SKM-1 (cell line): Measurements from ENCODE around the gene RNU6-9.

ENCODE experiments used
- DNase-seq: peaks from one replicate; lab custom pipeline; 2025; ENCODE audit not compliant: unreplicated experiment; lab: John Stamatoyannopoulos, UW

RNU6-9 gene

DNA sequence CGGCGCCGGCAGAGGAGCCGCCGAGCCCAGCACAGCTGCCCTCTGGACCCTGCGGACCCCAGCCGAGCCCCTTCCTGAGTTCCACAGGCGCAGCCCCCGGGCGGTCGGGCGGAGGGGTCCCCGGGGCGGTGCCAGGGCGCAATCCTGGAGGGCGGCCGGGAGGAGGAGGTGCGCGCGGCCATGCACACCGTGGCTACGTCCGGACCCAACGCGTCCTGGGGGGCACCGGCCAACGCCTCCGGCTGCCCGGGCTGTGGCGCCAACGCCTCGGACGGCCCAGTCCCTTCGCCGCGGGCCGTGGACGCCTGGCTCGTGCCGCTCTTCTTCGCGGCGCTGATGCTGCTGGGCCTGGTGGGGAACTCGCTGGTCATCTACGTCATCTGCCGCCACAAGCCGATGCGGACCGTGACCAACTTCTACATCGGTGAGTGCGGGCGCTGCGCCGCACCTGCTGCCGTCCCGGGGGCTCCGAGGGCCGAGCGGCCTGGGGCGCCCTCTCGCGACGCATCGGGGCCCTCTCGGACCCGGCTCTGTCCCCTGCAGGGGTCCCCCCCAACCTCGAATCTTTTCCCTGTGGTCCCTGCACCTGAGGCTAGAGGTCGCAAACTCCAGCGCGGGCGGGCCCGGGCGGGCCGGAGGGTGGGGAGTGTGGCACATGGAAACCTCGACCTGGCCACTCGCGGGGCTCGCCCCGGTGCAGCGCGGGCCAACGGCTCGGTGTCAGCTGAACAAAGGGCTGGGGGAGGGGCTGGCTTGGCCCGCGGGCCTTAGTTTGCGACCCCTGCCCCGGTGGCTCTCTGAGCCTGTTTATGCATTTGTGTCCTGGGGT is 24.3 kb downstream of the RNU6-9 start, which contains the start of gene KISS1R:
KISS1R (plus strand) TSS at position 11 of the 829 bp plus-strand sequence; CDS start at position 181, 170 bp downstream.
- no peak for DNase-seq

DNA sequence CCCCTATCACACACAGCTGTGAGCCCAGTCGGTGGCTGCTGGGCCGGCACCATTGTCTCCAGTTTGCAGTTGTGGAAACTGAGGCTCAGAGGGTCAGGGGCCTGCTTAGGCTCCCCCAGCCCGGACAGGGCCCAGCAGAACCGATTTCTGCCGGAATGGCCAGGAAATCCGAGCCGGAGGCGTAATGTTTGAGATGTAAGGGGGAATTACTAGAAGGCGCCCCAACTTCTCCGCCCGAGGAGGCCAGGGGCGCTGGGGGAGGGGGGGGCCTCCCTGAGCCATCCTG is 24.8 kb downstream of the RNU6-9 start:
- DNase-seq: no peak

DNA sequence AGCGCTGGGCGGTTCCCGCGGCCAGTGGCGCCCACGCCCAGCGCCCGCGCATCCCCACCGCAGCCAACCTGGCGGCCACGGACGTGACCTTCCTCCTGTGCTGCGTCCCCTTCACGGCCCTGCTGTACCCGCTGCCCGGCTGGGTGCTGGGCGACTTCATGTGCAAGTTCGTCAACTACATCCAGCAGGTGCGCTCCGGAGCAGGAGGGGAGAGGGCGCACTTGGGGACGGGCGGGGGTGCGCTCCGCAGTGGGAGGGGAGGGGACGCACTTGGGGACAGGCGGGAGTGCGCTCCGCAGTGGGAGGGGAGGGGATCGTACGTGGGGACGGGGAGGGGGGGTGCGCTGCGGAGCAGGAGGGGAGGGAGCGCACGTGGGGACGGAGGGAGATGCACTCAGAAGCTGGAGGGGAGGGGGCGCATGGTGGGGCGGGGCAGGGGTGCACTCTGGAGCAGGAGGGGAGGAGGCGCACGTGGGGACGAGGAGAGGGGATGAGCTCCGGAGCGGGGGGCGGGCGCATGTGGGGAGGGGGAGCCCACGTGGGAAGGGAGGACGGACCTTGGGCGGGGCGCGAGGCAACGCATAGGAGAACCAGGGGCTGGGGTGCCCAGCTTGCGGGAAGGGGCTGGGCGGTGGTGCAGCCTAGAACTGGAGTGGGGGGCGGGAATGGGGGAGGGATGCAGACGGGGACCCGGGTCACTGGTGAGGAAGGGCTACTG is 25.4 kb downstream of the RNU6-9 start:
- no peak for DNase-seq

DNA sequence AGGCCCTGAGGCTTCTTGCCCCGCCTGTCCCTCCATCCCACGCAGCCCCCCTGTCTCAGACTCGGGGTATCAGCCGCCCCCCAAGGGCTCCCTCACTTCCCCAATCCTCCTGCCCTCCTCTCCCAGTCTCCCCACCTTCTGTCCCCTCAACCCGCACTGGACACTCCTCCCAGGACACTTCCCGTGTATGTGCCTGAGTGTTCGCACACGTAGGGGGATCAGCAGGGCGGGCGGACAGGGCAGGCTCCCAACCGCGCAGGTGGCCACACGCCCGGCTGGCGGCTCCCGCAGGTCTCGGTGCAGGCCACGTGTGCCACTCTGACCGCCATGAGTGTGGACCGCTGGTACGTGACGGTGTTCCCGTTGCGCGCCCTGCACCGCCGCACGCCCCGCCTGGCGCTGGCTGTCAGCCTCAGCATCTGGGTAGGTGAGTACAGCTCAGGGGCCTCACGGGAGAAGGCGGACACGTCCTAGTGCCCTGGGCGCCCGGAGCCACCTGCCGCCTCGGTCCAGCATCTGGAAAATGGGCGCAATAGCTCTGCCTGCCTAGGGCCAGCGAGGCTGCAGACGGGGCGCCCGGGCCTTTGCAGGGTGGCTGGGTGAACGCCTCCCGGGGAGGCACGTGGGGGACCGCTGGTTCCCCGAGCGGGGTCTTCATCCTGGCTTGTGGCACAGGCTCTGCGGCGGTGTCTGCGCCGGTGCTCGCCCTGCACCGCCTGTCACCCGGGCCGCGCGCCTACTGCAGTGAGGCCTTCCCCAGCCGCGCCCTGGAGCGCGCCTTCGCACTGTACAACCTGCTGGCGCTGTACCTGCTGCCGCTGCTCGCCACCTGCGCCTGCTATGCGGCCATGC is 26.1 kb downstream of the RNU6-9 start:
- no peak for DNase-seq

DNA sequence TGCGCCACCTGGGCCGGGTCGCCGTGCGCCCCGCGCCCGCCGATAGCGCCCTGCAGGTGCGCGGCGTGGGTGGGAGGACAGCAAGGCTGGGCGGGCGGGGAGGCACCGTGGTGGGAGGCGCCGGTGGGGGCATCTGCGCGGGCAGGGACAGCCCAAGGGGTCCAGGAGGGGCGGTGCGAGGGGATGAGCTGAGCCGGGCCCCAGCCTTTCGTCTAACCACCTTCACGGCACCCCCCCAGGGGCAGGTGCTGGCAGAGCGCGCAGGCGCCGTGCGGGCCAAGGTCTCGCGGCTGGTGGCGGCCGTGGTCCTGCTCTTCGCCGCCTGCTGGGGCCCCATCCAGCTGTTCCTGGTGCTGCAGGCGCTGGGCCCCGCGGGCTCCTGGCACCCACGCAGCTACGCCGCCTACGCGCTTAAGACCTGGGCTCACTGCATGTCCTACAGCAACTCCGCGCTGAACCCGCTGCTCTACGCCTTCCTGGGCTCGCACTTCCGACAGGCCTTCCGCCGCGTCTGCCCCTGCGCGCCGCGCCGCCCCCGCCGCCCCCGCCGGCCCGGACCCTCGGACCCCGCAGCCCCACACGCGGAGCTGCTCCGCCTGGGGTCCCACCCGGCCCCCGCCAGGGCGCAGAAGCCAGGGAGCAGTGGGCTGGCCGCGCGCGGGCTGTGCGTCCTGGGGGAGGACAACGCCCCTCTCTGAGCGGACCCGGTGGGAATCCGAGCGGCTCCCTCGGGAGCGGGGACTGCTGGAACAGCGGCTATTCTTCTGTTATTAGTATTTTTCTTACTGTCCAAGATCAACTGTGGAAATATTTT is 27.0 kb downstream of the RNU6-9 start:
- no peak for DNase-seq

DNA sequence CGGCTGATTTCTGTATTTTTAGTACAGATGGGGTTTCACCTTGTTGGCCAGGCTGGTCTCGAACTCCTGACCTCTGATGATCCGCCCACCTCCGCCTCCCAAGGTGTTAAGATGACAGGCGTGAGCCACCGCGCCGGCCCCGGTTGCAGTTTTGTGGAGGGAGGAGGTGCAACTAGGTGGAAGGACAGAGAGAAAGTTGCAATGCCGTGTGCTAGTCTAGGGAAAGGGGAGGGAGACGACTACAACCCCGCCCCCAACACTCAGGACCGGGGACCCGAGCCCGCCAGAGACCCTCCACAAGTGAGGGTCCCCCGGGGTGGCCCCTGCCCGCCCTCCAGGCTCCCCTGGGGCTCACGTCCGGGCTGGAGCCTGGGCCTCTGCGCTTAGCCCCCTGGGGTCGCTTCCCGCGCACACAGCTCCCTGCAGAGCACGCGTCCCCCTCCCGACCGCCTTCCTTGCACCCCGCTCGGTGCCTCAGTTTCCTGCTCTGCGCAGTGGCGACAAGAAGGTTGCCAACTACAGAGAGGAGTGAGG is 31.3 kb downstream of the RNU6-9 start:
- no peak for DNase-seq

DNA sequence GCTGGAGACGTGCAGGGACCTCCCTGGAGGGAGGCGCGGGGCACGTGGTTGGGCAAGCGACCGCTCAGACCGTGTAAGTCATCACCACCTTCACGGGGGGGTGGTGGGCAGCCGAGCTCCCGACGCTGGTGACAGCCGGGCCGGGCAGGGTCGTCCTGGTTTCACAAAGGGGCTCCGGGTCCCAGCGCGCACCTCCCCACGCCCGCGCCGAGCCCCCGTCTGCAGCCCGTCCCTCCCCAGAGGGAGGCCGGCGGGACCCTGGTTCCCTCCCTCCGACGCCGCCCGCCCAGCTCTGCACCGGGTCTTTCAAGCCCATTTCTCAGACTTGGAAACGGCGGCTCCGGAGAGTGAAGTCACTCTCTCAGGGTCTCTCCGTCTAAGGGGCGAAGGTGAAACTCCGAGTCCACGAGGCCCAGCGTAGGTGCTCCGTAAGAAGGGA is 31.8 kb downstream of the RNU6-9 start:
- DNase-seq: no peak

DNA sequence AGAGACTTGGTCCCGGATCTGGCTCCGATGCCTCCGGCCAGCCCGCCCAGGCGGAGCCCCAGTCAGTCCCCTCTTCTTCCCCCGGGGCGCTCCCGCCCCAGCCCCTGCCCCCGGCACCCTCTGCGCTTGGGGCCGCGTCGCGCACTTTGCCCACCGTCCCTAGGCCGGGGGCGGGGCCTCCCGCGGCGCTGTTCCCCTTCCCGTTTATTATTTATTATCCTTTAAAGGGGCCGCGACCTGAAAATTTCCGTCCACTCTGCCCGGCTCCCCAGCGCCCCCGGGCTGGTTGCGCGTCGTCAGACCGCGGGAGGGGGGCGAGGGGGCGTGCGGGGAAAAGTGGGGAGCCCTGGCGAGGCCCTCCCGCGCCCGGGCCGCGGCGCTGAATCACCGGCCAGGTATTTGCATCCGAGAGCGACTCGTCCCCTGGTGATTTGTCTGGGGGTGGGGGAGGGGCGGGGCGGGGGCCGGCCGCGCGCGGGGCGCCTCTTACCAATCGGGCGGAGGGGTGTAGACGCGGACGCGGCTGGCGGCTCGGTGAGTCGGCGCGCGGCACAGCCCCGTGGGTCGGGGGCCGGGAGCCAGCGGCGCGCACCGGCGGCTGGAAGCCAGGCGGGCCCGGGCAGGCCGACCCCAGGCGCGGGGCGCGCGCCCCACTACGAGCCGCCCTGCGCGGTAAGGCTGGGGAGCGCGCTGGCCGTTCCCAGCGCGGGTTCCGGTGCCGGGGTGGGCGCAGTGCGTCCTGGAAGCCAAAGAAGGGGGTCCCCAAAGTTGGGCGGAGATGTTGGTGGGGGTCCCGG is 32.4 kb downstream of the RNU6-9 start, which contains the start of gene ARID3A:
ARID3A (plus strand) TSS at position 510 of the 797 bp plus-strand sequence. CDS start 3,494 bp downstream, outside the sequence.
- peak; percentile 77 for DNase-seq

DNA sequence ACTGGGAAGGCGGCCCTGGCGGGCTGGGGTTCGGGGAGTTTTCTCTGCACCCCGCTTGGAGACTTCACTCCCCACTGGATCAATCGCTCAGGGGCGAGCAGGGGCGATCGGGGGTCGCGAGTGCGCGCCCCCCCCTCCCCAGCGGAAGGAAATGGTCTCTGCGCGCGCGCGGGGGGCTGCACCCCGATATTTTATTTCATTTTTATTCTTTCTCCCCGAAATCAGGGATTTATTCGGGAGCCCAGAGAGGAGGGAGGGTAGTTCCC is 33.0 kb downstream of the RNU6-9 start:
- DNase-seq: no peak

DNA sequence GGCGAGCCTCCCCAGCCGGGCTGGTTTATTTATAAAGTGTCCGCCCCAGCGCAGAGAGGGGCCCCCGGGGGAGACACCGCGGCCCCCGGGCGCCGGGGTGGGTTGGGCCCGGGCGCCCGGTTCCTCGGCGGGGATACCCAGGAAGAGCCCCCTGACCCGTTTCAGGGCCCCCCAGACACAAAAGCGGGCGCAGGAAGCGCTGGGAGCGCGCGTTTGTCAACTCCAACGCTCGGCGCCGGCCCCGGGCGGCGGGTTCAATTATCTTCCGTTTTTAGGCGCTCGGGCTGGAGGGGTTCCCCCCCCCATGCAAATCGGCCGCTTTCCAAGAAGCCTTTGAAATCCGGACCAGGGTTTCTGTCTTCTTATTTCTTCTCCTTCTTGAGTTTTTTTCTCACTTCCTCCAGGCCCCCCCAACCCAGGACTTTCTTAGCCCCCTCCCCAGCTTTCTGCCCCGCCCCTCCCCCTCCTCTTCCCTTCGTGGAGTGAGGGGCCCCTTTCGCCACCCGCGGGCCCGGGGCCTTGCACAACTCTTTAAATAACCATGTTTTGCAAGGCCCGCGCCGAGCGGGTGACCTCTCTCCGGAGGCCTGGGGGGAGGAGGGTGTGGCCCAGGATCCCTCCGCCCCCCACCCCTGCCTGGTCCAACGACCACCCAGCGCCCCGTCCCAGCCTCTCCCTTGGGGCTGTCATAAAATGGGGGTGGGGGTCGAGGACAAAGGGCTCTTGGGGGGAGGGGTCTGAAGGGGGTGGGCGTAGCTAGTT is 33.5 kb downstream of the RNU6-9 start:
- peak; percentile 94 for DNase-seq

DNA sequence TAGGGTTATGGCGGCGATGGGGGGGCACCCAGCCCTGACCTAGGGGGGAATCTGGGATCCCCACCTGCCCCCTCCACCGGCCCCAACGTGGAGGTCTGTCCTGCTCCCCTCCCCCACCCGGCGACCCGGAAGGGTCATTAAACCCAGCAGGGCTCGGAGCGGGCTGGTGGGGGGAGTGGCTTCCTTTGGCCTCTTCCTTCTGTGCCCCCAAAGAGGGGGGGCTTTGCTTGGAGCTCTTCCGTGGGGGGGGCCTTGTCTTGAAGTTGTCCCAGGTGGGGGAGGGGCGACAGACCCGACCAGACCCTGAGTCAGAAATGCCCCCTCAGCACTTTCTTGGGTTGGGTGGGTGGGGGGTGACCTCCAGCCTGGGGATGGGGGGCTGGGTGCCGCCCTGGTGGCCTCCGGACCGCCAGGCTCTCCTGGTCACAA is 34.1 kb downstream of the RNU6-9 start:
- no peak for DNase-seq

DNA sequence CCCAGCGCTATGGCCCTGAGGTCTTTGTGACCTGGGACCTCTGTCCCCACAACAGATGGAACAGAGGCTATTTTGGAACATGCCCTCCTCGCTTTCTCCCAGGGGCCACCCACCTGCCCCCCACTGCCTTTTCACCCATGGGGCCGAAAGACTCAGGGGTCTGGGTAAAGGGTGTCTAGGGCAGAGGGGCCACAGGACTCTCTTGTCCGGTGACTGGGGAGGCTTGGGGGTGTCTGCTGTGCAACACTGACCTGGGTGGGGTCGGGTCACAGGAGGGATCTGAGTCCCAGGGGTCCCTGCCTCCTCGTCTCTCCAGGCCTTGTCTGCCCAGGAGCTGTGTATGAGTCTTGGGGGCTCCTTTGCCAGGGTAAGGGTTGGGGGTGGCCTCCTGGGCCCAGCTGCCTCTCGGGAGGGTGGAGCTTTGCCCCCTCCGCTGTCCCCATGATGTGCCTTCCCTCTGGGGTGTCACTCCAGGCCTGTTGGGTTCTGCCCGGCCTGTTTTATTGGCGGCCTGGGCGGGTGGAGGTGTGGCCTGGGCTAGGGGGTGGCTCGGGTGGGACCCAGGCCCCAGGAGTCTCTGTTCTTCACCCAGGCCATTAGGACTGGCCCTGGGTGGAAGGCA is 34.6 kb downstream of the RNU6-9 start:
- no peak for DNase-seq

DNA sequence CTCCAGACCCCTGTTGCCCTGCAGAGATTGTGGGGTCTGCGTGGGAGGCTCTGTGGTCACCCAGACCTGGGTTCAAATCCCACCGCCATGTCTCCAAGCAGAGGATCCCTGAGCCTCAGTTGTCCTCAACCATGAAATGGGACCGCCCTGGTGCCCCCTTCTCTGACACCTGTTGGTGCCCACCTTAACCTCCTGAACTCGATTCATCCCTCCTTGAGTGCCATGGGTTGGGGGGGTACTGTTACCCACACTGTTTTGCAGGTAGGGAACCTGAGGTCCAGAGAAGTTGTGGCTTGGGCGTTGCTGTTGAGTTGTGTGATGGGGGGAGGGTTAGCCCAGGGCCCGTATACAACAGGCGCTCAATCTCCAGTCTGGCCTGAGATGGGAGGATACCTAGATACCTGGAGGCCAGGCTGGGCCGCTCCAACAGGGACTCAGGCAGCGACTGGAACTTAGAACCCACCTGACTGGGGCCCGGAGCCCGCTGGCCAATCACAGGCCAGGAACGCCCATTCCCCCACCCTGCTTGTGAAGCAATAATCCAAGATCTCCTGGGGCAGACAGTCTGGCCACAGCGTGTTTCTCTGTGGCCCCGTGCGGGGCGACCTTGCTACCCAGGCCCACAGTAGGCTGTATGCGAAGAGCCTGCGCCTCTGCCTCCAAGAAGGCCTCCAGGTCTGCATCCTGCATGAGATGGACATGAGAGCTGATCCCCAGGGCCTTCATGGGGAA is 35.4 kb downstream of the RNU6-9 start:
- no peak for DNase-seq

DNA sequence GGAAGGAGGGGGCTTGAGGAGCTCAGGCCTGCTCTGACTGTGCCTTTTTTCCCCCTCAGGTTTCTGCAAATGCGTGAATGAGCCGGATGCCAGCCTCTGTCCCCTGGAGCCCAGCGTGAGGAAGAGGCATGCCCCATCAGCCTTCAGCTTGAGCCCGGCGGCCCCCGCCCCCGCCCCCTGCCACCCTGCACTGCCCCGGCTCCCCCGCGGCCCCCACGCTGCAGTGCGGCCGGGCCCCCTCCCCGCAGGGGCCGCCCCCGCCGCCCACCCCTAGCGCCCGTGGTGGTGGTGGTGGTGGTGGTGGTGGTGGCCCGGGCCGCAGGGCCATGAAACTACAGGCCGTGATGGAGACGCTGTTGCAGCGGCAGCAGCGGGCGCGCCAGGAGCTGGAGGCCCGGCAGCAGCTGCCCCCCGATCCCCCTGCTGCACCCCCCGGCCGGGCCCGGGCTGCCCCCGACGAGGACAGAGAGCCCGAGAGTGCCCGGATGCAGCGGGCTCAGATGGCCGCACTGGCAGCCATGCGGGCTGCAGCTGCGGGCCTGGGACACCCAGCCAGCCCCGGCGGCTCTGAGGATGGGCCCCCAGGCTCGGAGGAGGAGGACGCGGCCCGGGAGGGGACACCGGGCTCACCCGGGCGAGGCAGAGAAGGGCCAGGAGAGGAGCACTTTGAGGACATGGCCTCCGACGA is 36.1 kb downstream of the RNU6-9 start:
- no peak for DNase-seq

DNA sequence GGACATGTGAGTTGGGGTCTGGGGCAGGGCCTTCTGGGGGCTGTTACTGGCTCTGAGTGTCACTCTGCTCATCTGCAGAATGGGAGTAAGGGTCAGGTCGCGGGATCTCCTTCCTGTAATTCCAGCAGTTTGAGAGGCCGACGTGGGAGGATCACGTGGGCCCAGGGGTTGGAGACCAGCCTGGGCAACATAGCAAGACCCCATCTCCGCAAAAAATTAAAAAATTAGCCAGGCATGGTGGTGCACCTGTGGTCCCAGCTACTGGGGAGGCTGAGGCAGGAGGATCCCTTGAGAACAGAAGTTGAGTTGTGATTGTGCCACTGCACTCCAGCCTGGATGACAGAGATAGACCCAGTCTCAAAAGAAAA is 36.6 kb downstream of the RNU6-9 start:
- no peak for DNase-seq

DNA sequence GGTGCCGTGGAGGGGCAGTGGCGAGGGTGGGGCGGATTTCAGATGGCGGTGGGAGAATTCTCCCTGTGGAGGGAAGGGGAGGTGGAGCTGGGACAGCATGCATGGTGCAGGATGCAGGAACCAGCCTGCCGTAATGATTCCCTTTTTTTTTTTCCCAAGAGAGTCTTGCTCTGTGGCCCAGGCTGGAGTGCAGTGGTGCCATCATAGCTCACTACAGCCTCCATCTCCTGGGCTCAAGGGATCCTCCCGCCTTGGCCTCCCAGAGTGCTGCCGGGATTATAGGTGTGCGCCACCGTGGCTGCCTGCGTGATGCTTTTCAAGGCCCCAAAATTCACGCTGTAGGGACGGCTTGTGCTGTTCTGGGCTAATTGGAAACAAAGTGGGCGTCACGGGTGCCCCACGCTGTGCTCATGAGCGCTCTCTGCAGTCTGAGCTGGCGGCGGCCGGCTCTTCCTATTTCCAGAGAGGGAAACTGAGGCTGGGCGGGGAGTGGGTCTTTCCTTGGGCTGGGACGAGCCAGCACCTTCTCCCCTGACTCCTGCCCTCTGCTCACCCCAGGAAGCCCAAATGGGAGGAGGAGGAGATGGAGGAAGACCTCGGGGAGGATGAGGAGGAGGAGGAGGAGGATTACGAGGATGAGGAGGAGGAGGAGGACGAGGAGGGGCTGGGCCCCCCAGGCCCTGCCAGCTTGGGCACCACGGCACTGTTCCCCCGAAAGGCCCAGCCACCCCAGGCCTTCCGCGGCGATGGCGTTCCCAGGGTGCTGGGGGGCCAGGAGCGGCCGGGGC is 38.8 kb downstream of the RNU6-9 start:
- DNase-seq: no peak
